BLaER1 treated with 17β-estradiol and CSF1 and Interleukin-3, amounts not matched to agents 10 nM and 100 nM (cell line): Measurements from ENCODE around the gene SCIN.

ENCODE experiments used
- H3K27ac ChIP-seq, 11 experiments: shearing (Covaris generic); formaldehyde crosslinking; 2 replicates each; pipeline ENCODE4 v1.8.1; 2022
- H3K27me3 ChIP-seq, 11 experiments: shearing (Covaris generic); formaldehyde crosslinking; 2 replicates each; pipeline ENCODE4 v1.8.1; 2022
- H3K36me3 ChIP-seq, 11 experiments: shearing (Covaris generic); formaldehyde crosslinking; 2 replicates each; pipeline ENCODE4 v1.8.1; 2022
- H3K4me1 ChIP-seq, 10 experiments: shearing (Covaris generic); formaldehyde crosslinking; 2 replicates each; pipeline ENCODE4 v1.8.1; 2022
- H3K4me2 ChIP-seq, 11 experiments: shearing (Covaris generic); formaldehyde crosslinking; 2 replicates each; pipeline ENCODE4 v1.8.1; 2022
- H3K4me3 ChIP-seq, 10 experiments: shearing (Covaris generic); formaldehyde crosslinking; 2 replicates each; pipeline ENCODE4 v1.8.1; 2022
- H3K9ac ChIP-seq, 11 experiments: shearing (Covaris generic); formaldehyde crosslinking; 2 replicates each; pipeline ENCODE4 v1.8.1; 2022
- H3K9me3 ChIP-seq, 11 experiments: shearing (Covaris generic); formaldehyde crosslinking; replicated peaks in 1 of 11; 2 replicates each; pipeline ENCODE4 v1.8.1; 2022
- H4K20me1 ChIP-seq, 11 experiments: shearing (Covaris generic); formaldehyde crosslinking; 2 replicates each; pipeline ENCODE4 v1.8.1; 2022
- Cebpa-rat ChIP-seq, 11 experiments: shearing (Covaris generic); IDR thresholded peaks; 2 replicates each; pipeline ENCODE4 v1.8.1; 2022

SCIN gene

DNA sequence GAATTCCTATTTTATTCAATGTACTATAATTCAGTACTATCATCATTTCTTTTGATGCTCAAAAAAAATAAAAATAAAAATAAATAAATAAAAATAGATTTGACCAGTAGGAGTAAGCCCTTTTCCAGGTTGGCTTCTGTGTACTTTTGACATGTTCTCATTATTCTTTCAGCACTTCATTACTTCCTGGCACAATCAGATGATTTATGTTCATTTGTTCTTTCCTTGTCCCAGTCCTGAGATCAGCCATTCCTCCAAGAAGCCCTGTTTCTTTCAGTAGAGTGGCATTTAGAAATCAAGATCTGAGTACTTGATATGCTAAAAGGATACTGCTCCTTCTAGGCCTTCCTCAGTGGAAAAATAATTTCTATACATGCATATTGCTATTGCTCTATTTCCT is 137.8 kb downstream of the SCIN start:
- TF ChIP-seq Cebpa-rat (IDR thresholded peaks at IDR 0.05) = no peak
- Histone ChIP-seq H3K27ac (no peak overlapping the region), H3K4me1 (peaks cover 0 to 25% (median 0%) of the 10 kb centered on the region in 10 experiments; a peak in 4 of 20 replicates), H3K9me3 (peaks cover 0 to 9% (median 0%) of the 10 kb centered on the region in 11 experiments; a peak in 7 of 22 replicates), H3K4me3 (no peak overlapping the region), H4K20me1 (no peaks in the 10 kb centered on the region), H3K36me3 (no peaks in the 10 kb centered on the region), H3K4me2 (no peak overlapping the region), H3K9ac (no peak overlapping the region), H3K27me3 (no peaks in the 10 kb centered on the region)
